ENCODE results near the gene CFTR.

CFTR gene

GRCh38 chr7:117592011-117592635 is 112.3 kb downstream of the CFTR start:
- FAIRE-seq = no peak

- FAIRE-seq = no peak
These were observed 116.3 kb downstream of the CFTR start for GRCh38 chr7:117596134-117596533.

- FAIRE-seq = no peak
These were observed 117.9 kb downstream of the CFTR start for GRCh38 chr7:117597755-117598154.

GRCh38 chr7:117600911-117601310 is 121.1 kb downstream of the CFTR start:
- no peak for FAIRE-seq

GRCh38 chr7:117603627-117604026 is 123.8 kb downstream of the CFTR start:
- FAIRE-seq = no peak

- no peak for FAIRE-seq
These were observed 125.9 kb downstream of the CFTR start for GRCh38 chr7:117605712-117606111.

- FAIRE-seq = no peak
These were observed 126.3 kb downstream of the CFTR start for GRCh38 chr7:117606132-117606531.

- FAIRE-seq = no peak
These were observed 130.6 kb downstream of the CFTR start for GRCh38 chr7:117610396-117610795.

- FAIRE-seq = no peak
These were observed 132.8 kb downstream of the CFTR start for GRCh38 chr7:117612637-117613036.

- no peak for FAIRE-seq
These were observed 136.9 kb downstream of the CFTR start for GRCh38 chr7:117616694-117617093.

- FAIRE-seq = no peak
These were observed 139.9 kb downstream of the CFTR start for GRCh38 chr7:117619681-117620080.

GRCh38 chr7:117621075-117621618 is 141.3 kb downstream of the CFTR start:
- no peak for FAIRE-seq

GRCh38 chr7:117623606-117624005 is 143.8 kb downstream of the CFTR start:
- FAIRE-seq = no peak

GRCh38 chr7:117630501-117630900 is 150.7 kb downstream of the CFTR start:
- FAIRE-seq = no peak

GRCh38 chr7:117630907-117631564 is 151.2 kb downstream of the CFTR start:
- no peak for FAIRE-seq

GRCh38 chr7:117631652-117632051 is 151.8 kb downstream of the CFTR start:
- FAIRE-seq = no peak

- FAIRE-seq = no peak
These were observed 158.1 kb downstream of the CFTR start for GRCh38 chr7:117637937-117638336.

GRCh38 chr7:117639966-117640365 is 160.1 kb downstream of the CFTR start:
- FAIRE-seq = no peak

GRCh38 chr7:117640465-117640864 is 160.6 kb downstream of the CFTR start:
- no peak for FAIRE-seq

GRCh38 chr7:117645481-117646165 is 165.8 kb downstream of the CFTR start:
- FAIRE-seq = no peak

- no peak for FAIRE-seq
These were observed 168.5 kb downstream of the CFTR start for GRCh38 chr7:117648203-117648866.

- no peak for FAIRE-seq
These were observed 173.3 kb downstream of the CFTR start for GRCh38 chr7:117652943-117653680.

GRCh38 chr7:117654780-117655179 is 175.0 kb downstream of the CFTR start:
- FAIRE-seq = no peak
